ENCODE measurements around the gene FOXN3. TPM values are rescaled to one million over a fixed set of nuclear protein-coding genes. Genes with fewer than 3 reads are reported as not detected.

The FOXN3 gene
- total and polyA plus RNA-seq, 10 of the 15 experiments (the other 5 are each of a cell fraction or from before 2014, with no cell fraction given): 4.5 to 68.9 (median 29.7) TPM

DNA sequence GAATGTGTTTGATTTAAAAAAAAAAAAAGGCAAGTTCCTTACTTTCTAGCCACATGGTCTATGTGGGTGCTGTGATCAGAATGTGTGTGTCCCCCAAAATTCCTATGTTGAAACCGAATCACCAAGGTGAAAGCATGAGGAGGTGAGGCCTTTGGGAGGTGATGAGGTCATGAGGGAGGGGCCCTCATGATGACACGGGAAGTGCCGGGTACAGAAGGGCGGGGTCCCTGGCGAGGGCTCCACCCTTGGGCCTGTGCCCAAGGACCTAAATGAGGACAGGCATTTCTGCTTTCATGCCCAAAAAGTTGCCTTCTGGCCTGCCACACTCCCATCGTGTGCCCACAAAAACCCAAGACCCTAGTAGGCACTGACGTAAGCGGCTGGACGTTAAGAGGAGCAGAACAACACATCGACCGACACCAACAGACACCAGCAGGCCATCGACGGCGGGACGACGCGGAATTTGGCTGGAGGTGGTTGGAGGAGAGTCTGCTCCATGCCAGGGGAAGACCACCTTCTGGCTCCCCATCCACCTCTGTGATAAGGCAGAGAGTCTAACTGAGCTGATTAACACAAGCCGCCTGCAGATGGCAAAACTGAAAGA is 211.8 kb downstream of the FOXN3 start:
- BruUV-seq (replicated peaks): no TSS peak
- no peak overlapping the region for H3K9ac ChIP-seq (ENCODE audit: control insufficient read depth, insufficient read depth, low read length)
- CTCF ChIA-PET: no interaction called here
- POLR2A ChIA-PET: no interaction called here
- intact Hi-C loops (cut with micrococcal nuclease; ENCODE audit: unreplicated experiment): no loop called here
- no peak overlapping the region for H3K4me2 ChIP-seq (ENCODE audit: control insufficient read depth, insufficient read depth)
- no peak for FAIRE-seq
- H2AFZ ChIP-seq (ENCODE audit: control insufficient read depth, low read depth, low read length): no peak overlapping the region
- peaks cover 12% of the 10 kb centered on the region for H3K4me1 ChIP-seq (ENCODE audit: control insufficient read depth, insufficient read depth, low read length)
- in situ Hi-C loops (cut with MboI): no loop called here
- peaks cover 0 to 2% of the 10 kb centered on the region in 2 experiments; a peak in 3 of 4 replicates for H3K36me3 ChIP-seq (ENCODE audit: control insufficient read depth in 2 of 2, insufficient read depth in 2 of 2, low read length in 1 of 2)
- no peak overlapping the region for H3K4me3 ChIP-seq
- SMC1A ChIA-PET (ENCODE audit: uncharacterized antibody, unreplicated experiment): no interaction called here
- no peaks in the 10 kb centered on the region; the same call in 1 of the 2 replicates for H3K79me2 ChIP-seq (ENCODE audit: control insufficient read depth, insufficient read depth, low read length)
- DNase-seq (ENCODE audit: low read depth, low spot score): no peak
- no peaks in the 10 kb centered on the region for H4K20me1 ChIP-seq (ENCODE audit: control insufficient read depth, insufficient read depth)
- H3K9me3 ChIP-seq (replicated peaks; ENCODE audit: control insufficient read depth, insufficient read depth, low read length): no peaks in the 10 kb centered on the region
- H3K27me3 ChIP-seq (replicated peaks in 1 of 2; ENCODE audit: control insufficient read depth in 2 of 2, insufficient read depth in 2 of 2, low read length in 1 of 2): no peaks in the 10 kb centered on the region
- H3K27ac ChIP-seq (ENCODE audit: control insufficient read depth, insufficient read depth): no peak overlapping the region
- TF ChIP-seq PAX5 (IDR thresholded peaks at IDR 0.05; ENCODE audit: borderline replicate concordance, low read depth, low read length): no peak
- no peak for TF ChIP-seq DPF2 (IDR thresholded peaks at IDR 0.05)
- no peak for TF ChIP-seq IRF5 (IDR thresholded peaks at IDR 0.05; ENCODE audit: borderline replicate concordance)
- no peak for TF ChIP-seq CHD1 (IDR thresholded peaks at IDR 0.05; ENCODE audit: low read depth, low read length)
- TF ChIP-seq JUNB (IDR thresholded peaks at IDR 0.05): no peak
- no peak for TF ChIP-seq TARDBP (IDR thresholded peaks at IDR 0.05; ENCODE audit: borderline replicate concordance)
- WGBS (ENCODE audit: insufficient coverage, insufficient replicate concordance, low lambda C conversion rate, missing lambda C conversion rate): 97% methylated on average over 18 of the region's 18 CpGs
- ATAC-seq: no peak
- RAD21 ChIA-PET (ENCODE audit: unreplicated experiment): no interaction called here
